Esophagus squamous epithelium (tissue), 5 donors: Measurements from ENCODE around the gene DPM1. TPM values are rescaled to one million over a fixed set of nuclear protein-coding genes. Genes with fewer than 3 reads are reported as not detected.
"Not testable (repeated sequence)": the region's sequence is repeated elsewhere in the genome, so short reads cannot be mapped to it uniquely, and the experiment has no call there.

Source experiments
- DNase-seq: peaks from one replicate; lab custom pipeline; 2025; lab: John Stamatoyannopoulos, UW
- H3K27ac ChIP-seq, 4 donors: fragments of 200-600 bp; sonication (generic); one replicate each; pipeline ENCODE4 v1.5.1; 2016 to 2019; ENCODE audit warnings: mild to moderate bottlenecking in 1 of 4
- H3K27me3 ChIP-seq, 4 donors: fragments of 200-600 bp; sonication (generic); 1 replicate in 3 of 4; 2 replicates in 1 of 4; pipeline versions ENCODE4 v1.5.1 to v1.6.0; 2017 to 2021; ENCODE audit warnings: antibody characterized with exemption in 1 of 4
- H3K36me3 ChIP-seq, 3 donors: fragments of 200-600 bp; sonication (generic); one replicate each; pipeline ENCODE4 v1.5.1; 2016 to 2019
- H3K4me1 ChIP-seq, 3 donors: fragments of 200-600 bp; sonication (generic); one replicate each; pipeline ENCODE4 v1.5.1; 2017 to 2019
- H3K4me3 ChIP-seq, 4 donors: fragments of 200-600 bp; sonication (generic); 1 replicate in 3 of 4; 2 replicates in 1 of 4; pipeline ENCODE4 v1.5.1; 2016 to 2019; ENCODE audit warnings: mild to moderate bottlenecking in 2 of 4, moderate library complexity in 1 of 4
- H3K9me3 ChIP-seq, 3 donors: fragments of 200-600 bp; sonication (generic); one replicate each; pipeline ENCODE4 v1.5.1; 2016 to 2019
- POLR2A ChIP-seq, 4 donors: fragments of 450-650 bp; IDR thresholded peaks; one replicate each; pipeline ENCODE4 v1.6.1; 2017; ENCODE audit warnings: antibody characterized with exemption in 4 of 4, mild to moderate bottlenecking in 4 of 4, moderate library complexity in 3 of 4
- WGBS, 2 donors: methylation state at CpG; one replicate each; pipeline ENCODE4 v1.1.5; 2018; 5-methylcytosine and 5-hydroxymethylcytosine counted together
- intact Hi-C: fragments of 100-400 bp; cut with DNase I; formaldehyde crosslinking; loops from one replicate; pipeline ENCODE4 v1.15.0; 2022
- total RNA-seq, 4 donors: library from RNA; depleted of rRNA; stranded (reverse); fragments of >200 nt; gene quantifications; one replicate each; pipeline ENCODE4 v1.1.0, GENCODE V29; 2016
- TF ChIP-seq, protein P1 (sequence below), 6 experiments: fragments of 450-650 bp in 4 of 6; fragments of 200-600 bp in 2 of 6; sonication (generic) in 2 of 6; IDR thresholded peaks; one replicate each; pipeline ENCODE4 v1.5.1; 2016 to 2019; ENCODE audit warnings: antibody characterized with exemption in 6 of 6, mild to moderate bottlenecking in 4 of 6, moderate library complexity in 4 of 6
- donor health status: DM: yes; HTN: yes; CAD: no.

The DPM1 gene
- total RNA-seq, 4 donors from 2014 or later = 28.7 to 62.0 (median 57.0) TPM

DNA sequence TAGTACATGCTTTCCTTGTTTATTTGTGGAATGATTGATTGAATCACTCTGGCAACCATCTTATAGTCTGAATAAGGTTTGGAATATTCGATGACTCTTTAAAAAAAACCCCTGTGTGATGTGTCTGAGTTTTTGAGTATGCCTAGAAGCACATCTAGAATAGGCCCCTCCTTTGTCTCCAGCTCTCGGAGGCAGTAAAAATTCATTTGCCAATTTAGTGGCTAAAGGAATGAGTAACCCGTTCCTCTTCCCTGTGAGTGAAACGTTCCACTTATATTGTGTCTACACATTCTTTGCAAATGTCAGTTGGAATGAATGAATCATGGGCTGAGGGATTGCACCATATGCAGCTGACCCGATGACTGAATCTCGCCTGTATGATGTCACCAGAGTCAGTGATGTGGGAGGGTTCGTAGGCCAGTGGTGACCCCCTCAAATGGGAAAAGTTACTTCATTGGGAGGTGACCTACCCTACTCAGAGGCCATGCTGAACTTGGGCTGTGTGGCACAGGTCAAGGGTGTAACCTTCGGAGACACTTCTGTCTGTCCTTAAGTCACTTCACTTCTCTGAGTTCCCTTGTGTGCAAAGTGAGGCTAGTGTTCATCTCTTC lies 21.8 kb upstream of the DPM1 start:
- H3K36me3 ChIP-seq = no peaks in the 10 kb centered on the region
- DNase-seq = no peak
- H3K27ac ChIP-seq = peak overlapping the region in 2 of 4 donors; percentile 9 to 55
- 12 to 19% methylated on average over 7 of the region's 8 CpGs for WGBS, 2 donors
- H3K4me1 ChIP-seq = peaks cover 2 to 24% (median 6%) of the 10 kb centered on the region in 3 donors
- TF ChIP-seq, protein P1, sequence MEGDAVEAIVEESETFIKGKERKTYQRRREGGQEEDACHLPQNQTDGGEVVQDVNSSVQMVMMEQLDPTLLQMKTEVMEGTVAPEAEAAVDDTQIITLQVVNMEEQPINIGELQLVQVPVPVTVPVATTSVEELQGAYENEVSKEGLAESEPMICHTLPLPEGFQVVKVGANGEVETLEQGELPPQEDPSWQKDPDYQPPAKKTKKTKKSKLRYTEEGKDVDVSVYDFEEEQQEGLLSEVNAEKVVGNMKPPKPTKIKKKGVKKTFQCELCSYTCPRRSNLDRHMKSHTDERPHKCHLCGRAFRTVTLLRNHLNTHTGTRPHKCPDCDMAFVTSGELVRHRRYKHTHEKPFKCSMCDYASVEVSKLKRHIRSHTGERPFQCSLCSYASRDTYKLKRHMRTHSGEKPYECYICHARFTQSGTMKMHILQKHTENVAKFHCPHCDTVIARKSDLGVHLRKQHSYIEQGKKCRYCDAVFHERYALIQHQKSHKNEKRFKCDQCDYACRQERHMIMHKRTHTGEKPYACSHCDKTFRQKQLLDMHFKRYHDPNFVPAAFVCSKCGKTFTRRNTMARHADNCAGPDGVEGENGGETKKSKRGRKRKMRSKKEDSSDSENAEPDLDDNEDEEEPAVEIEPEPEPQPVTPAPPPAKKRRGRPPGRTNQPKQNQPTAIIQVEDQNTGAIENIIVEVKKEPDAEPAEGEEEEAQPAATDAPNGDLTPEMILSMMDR (IDR thresholded peaks at IDR 0.05) = no peak
- no peak for TF ChIP-seq POLR2A (IDR thresholded peaks at IDR 0.05)
- intact Hi-C loops = no loop called here
- peaks cover 0 to 86% (median 0%) of the 10 kb centered on the region in 4 donors for H3K27me3 ChIP-seq
- no peaks in the 10 kb centered on the region for H3K9me3 ChIP-seq
- no peak overlapping the region for H3K4me3 ChIP-seq

DNA sequence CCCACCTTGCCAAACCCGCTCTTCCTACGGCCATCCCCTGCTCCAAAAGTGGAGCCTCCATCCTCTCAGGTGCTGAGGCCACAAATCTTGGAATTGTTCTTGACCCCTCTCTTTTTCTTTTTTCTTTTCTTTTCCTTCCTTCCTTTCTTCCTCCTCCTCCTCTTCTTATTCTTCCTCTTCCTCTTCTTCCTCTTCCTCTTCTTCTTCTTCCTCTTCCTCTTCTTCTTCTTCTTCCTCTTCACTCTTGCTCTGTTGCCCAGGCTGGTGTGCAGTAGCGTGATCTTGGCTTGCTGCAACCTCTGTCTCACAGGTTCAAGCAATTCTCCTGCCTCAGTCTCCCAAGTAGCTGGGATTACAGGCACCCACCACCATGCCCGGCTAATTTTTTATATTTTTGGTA lies 20.2 kb upstream of the DPM1 start:
- DNase-seq, intact Hi-C loops, H3K4me3 ChIP-seq, H3K9me3 ChIP-seq, H3K36me3 ChIP-seq, H3K27ac ChIP-seq: not testable (repeated sequence)
- WGBS, 2 donors = 82 to 92% methylated on average over 4 of the region's 4 CpGs
- Histone ChIP-seq H3K27me3 (peaks cover 0 to 73% (median 0%) of the 10 kb centered on the region in 4 donors), H3K4me1 (peaks cover 2 to 24% (median 6%) of the 10 kb centered on the region in 3 donors)

DNA sequence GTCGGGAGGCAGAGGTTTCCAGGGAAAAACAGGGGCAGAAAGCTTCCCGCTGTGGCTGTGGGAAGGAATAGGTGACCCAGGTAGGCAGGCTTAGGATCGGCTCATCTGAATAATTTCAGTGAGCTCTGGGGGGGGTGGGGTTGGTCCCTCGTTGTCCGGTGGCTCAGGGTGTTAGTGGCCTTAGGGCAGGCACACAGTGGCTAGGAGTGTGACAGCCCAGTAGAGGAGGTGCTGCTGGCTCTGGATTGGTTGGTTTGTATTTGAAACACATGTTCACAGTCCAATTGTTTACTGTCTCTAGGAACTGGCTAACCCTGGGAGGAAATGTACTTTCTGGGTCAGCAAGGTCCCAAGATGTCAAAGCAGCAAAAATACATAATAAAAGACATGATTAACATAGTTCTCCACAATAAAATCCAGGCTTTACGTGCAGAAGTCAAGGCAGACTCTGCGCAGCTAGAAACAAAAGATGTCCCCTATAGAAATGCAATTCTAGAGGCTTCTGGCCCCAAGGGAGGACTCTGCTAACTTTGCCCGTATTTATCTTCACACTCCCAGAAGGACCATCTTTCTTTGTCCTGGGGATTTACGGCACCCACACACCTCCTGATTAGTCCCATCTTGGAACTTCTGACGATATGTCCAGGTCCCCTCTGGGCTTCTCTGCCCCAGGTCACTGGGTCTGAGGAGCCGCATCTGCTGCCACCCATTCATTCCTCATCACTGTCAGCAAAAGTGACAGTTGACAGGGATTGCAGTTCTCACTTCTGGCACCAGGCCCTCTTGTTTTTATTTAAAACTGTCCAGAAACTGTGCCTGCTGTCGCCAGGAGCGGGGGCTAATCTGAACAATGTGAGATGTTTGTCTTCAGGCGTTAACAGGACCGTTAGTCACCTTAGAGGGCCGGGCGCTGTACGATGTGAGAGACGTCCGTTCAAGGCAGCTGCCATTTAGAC lies 19.0 kb upstream of the DPM1 start:
- Histone ChIP-seq H3K9me3 (no peaks in the 10 kb centered on the region), H3K27me3 (peaks cover 0 to 62% (median 0%) of the 10 kb centered on the region in 4 donors), H3K4me1 (peaks cover 2 to 20% (median 6%) of the 10 kb centered on the region in 3 donors), H3K27ac (no peak overlapping the region), H3K36me3 (no peaks in the 10 kb centered on the region), H3K4me3 (no peak overlapping the region)
- WGBS, 2 donors = 55 to 60% methylated on average over 11 to 16 of the region's 20 CpGs
- intact Hi-C loops = no loop called here
- no peak for TF ChIP-seq POLR2A (IDR thresholded peaks at IDR 0.05)
- TF ChIP-seq, protein P1 (IDR thresholded peaks at IDR 0.05) = no peak
- DNase-seq = no peak

DNA sequence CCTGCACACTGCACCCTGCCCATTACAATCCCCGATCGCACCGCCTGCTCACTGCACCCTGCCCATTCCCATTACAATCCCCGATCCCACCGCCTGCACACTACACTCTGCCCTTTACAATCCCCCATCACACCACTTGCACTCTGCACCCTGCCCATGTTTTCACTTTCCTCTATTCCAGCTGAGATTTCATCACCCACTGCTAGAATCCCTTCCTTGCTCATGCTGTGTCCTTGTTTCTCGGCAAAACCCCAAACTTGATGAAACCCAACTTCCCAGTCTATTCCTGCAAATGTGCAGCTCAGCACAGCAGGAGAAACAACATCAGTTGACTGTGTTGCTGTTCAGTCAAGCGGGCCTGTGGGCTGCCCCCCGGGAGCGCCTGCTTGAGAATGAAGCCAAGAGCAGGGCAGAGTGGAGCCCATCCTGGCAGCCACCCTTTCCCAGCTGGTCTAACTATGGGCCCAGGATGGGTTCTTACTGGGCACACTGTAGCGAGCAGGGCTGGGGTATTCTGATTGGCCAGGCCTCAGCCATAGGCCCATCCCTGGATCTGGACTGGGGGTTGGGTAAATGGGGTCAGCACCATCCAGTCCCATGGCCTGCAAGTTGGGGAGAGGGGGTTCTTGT lies 17.5 kb upstream of the DPM1 start:
- Histone ChIP-seq H3K27ac (no peak overlapping the region), H3K9me3 (no peaks in the 10 kb centered on the region), H3K4me1 (peaks cover 0 to 5% (median 0%) of the 10 kb centered on the region in 3 donors), H3K4me3 (no peak overlapping the region), H3K27me3 (peaks cover 0 to 49% (median 0%) of the 10 kb centered on the region in 4 donors), H3K36me3 (no peaks in the 10 kb centered on the region)
- intact Hi-C loops = no loop called here
- 83 to 92% methylated on average over 10 of the region's 10 CpGs for WGBS, 2 donors
- TF ChIP-seq, protein P1 (IDR thresholded peaks at IDR 0.05) = no peak
- TF ChIP-seq POLR2A (IDR thresholded peaks at IDR 0.05) = no peak
- no peak for DNase-seq

DNA sequence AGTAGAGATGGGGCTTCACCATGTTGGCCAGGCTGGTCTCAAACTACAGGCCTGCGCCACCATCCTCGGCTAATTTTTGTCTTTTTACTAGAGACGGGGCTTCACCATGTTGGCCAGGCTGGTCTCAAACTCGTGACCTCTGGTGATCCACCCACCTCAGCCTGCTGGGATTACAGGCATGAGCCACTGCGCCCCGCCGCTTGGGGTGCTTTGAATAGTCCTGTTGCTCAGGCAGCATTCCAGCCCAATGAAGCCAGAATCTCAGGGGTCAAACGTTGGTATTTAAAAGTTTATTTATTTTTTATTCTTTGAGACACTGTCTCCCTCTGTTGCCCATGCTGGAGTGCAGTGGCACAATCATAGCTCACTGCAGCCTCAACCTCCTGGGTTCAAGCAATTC lies 11.6 kb upstream of the DPM1 start:
- DNase-seq = no peak
- H3K4me3 ChIP-seq = no peak overlapping the region
- H3K27ac ChIP-seq = no peak overlapping the region
- WGBS, 2 donors = 76% methylated on average over 8 of the region's 8 CpGs
- TF ChIP-seq, protein P1 (IDR thresholded peaks at IDR 0.05) = no peak
- TF ChIP-seq POLR2A (IDR thresholded peaks at IDR 0.05) = no peak
- H3K9me3 ChIP-seq = no peaks in the 10 kb centered on the region
- no peaks in the 10 kb centered on the region for H3K36me3 ChIP-seq
- H3K27me3 ChIP-seq = peaks cover 0 to 5% (median 0%) of the 10 kb centered on the region in 4 donors
- intact Hi-C loops = no loop called here
- H3K4me1 ChIP-seq = no peaks in the 10 kb centered on the region
